Measurements from ENCODE around the gene RASA1.
A peak's percentile ranks its signal among the peaks of the same experiment; 100 is the strongest.

Gene RASA1

GRCh38 chr5:87405472-87406155, 137.9 kb downstream of the RASA1 start:
- no peak for DNase-seq

- no peak for DNase-seq
Measured at GRCh38 chr5:87408204-87408603, 140.5 kb downstream of the RASA1 start.

GRCh38 chr5:87410931-87411330, 143.2 kb downstream of the RASA1 start:
- peak; percentile 80 for DNase-seq

- DNase-seq, result no peak
Measured at GRCh38 chr5:87411586-87411972, 143.9 kb downstream of the RASA1 start.

GRCh38 chr5:87411973-87412629, 144.4 kb downstream of the RASA1 start:
- DNase-seq, result peak; percentile 62

GRCh38 chr5:87412630-87413342, 145.1 kb downstream of the RASA1 start, which contains the start of gene CCNH:
TSS of gene CCNH (minus strand) at chr5:87412930. CDS start at chr5:87412794, 136 bp downstream.
- DNase-seq, result peak; percentile 94

- DNase-seq, result peak; percentile 69
Measured at GRCh38 chr5:87413343-87413645, 145.6 kb downstream of the RASA1 start.

GRCh38 chr5:87418506-87418905, 150.8 kb downstream of the RASA1 start:
- no peak for DNase-seq

- no peak for DNase-seq
Measured at GRCh38 chr5:87421307-87421706, 153.6 kb downstream of the RASA1 start.

- no peak for DNase-seq
Measured at GRCh38 chr5:87423755-87424154, 156.1 kb downstream of the RASA1 start.

GRCh38 chr5:87430863-87431457, 163.3 kb downstream of the RASA1 start:
- DNase-seq, result no peak

- no peak for DNase-seq
Measured at GRCh38 chr5:87432460-87432859, 164.8 kb downstream of the RASA1 start.

- DNase-seq, result no peak
Measured at GRCh38 chr5:87433945-87434344, 166.3 kb downstream of the RASA1 start.

GRCh38 chr5:87434461-87434860, 166.8 kb downstream of the RASA1 start:
- DNase-seq, result no peak

- no peak for DNase-seq
Measured at GRCh38 chr5:87435144-87435694, 167.5 kb downstream of the RASA1 start.

GRCh38 chr5:87437724-87438123, 170.0 kb downstream of the RASA1 start:
- no peak for DNase-seq

- no peak for DNase-seq
Measured at GRCh38 chr5:87438231-87438630, 170.5 kb downstream of the RASA1 start.
